ENCODE results near the gene C6orf163.

Gene C6orf163

GRCh38 chr6:87346700-87347099 lies 2.1 kb downstream of the C6orf163 start:
- no peak for DNase-seq (ENCODE audit: extremely low spot score)
- ChIA-PET POLR2A (no interaction called here), CTCF (no interaction called here)
- no peak for TF ChIP-seq CTCF (IDR thresholded peaks at IDR 0.05; ENCODE audit: control extremely low read depth, extremely low read depth, low read depth, missing control alignments)

- TF ChIP-seq CTCF (IDR thresholded peaks at IDR 0.05; ENCODE audit: control extremely low read depth, extremely low read depth, low read depth, missing control alignments) = no peak
- POLR2A ChIA-PET = no interaction called here
- CTCF ChIA-PET = interaction anchor here (0.9 to 1.3 kb wide), 4 partner anchors 10 to 27 kb away, joined by 3 to 4 read pairs (median 3); partner anchors contain the start of gene SMIM8
- DNase-seq (ENCODE audit: extremely low spot score) = no peak
These were observed 5.3 kb downstream of the C6orf163 start for GRCh38 chr6:87349896-87350295.

- no peak for TF ChIP-seq CTCF (IDR thresholded peaks at IDR 0.05; ENCODE audit: control extremely low read depth, extremely low read depth, low read depth, missing control alignments)
- no peak for DNase-seq (ENCODE audit: extremely low spot score)
- CTCF ChIA-PET = interaction anchor here (1.0 to 1.2 kb wide), 3 partner anchors 11 to 71 kb away, joined by 3 read pairs; no protein-coding TSS in a partner anchor
- POLR2A ChIA-PET = no interaction called here
These were observed 5.9 kb downstream of the C6orf163 start for GRCh38 chr6:87350516-87350915.

GRCh38 chr6:87351583-87351982 lies 7.0 kb downstream of the C6orf163 start:
- ChIA-PET CTCF (no interaction called here), POLR2A (no interaction called here)
- no peak for DNase-seq (ENCODE audit: extremely low spot score)
- no peak for TF ChIP-seq CTCF (IDR thresholded peaks at IDR 0.05; ENCODE audit: control extremely low read depth, extremely low read depth, low read depth, missing control alignments)

- CTCF ChIA-PET = interaction anchor here (0.7 to 1.6 kb wide), 3 partner anchors 9 to 14 kb away, joined by 4 to 7 read pairs (median 6); partner anchors contain the start of gene C6orf163
- TF ChIP-seq CTCF (IDR thresholded peaks at IDR 0.05; ENCODE audit: control extremely low read depth, extremely low read depth, low read depth, missing control alignments) = no peak
- POLR2A ChIA-PET = no interaction called here
- DNase-seq (ENCODE audit: extremely low spot score) = no peak
These were observed 11.6 kb downstream of the C6orf163 start for GRCh38 chr6:87356181-87356580.

GRCh38 chr6:87357479-87358196 lies 13.0 kb downstream of the C6orf163 start:
- no peak for TF ChIP-seq CTCF (IDR thresholded peaks at IDR 0.05; ENCODE audit: control extremely low read depth, extremely low read depth, low read depth, missing control alignments)
- DNase-seq (ENCODE audit: extremely low spot score) = no peak
- ChIA-PET POLR2A (no interaction called here), CTCF (interaction anchor here (0.9 to 1.2 kb wide), 2 partner anchors 13 to 17 kb away, joined by 3 read pairs; no protein-coding TSS in a partner anchor)

Data from GM10248 (cell line).